Measurements from ENCODE around the gene ARMC5. TPM values are rescaled to one million over a fixed set of nuclear protein-coding genes. Genes with fewer than 3 reads are reported as not detected.
"Not testable (repeated sequence)": the region's sequence is repeated elsewhere in the genome, so short reads cannot be mapped to it uniquely, and the experiment has no call there.

The ARMC5 gene
- total RNA-seq, 6 experiments from 2014 or later: 7.6 to 11.8 (median 9.3) TPM

GRCh38 chr16:31483081-31483480, 23.8 kb downstream of the ARMC5 start, which contains the start of gene SLC5A2:
Gene SLC5A2 (plus strand): TSS chr16:31483123. CDS start chr16:31483137, 14 bp downstream.
- Mint-ChIP-seq H3K27me3 (ENCODE audit: insufficient read depth) (peaks cover 35% of the 10 kb centered on the region), H3K9me3 (no peaks in the 10 kb centered on the region), H3K27ac (no peak within 1 kb of the TSS), H3K36me3 (ENCODE audit: low read depth) (peaks cover 5% of the 10 kb centered on the region), H3K4me1 (ENCODE audit: low read depth) (no peaks in the 10 kb centered on the region; the same call in none of the 2 replicates), H3K4me3 (no peak within 1 kb of the TSS)
- DNase-seq: no peak
- no peak for TF ChIP-seq CTCF (IDR thresholded peaks at IDR 0.05)

DNA sequence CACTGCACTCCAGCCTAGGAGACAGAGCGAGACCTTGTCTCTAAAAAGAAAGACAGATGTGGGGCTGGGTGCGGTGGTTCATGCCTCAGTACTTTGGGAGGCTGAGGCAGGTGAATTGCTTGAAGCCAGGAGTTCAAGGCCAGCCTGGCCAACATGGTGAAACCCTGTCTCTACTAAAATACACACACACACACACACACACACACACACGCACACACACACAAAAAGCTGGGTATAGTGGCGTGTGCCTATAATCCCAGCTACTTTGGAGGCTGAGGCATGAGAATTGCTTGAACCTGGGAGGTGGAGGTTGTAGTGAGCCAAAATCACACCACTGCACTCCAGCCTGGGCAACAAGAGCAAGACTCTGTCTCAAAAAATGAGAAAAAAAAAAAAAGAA, 24.7 kb downstream of the ARMC5 start:
- H3K27me3 Mint-ChIP-seq (ENCODE audit: insufficient read depth): peaks cover 38% of the 10 kb centered on the region
- H3K4me1 Mint-ChIP-seq (ENCODE audit: low read depth); H3K9me3 Mint-ChIP-seq; H3K36me3 Mint-ChIP-seq (ENCODE audit: low read depth); DNase-seq; H3K4me3 Mint-ChIP-seq; H3K27ac Mint-ChIP-seq: not testable (repeated sequence)

GRCh38 chr16:31484491-31485171, 25.3 kb downstream of the ARMC5 start:
- Mint-ChIP-seq H3K4me1 (ENCODE audit: low read depth) (no peaks in the 10 kb centered on the region; the same call in none of the 2 replicates), H3K27me3 (ENCODE audit: insufficient read depth) (peaks cover 34% of the 10 kb centered on the region), H3K36me3 (ENCODE audit: low read depth) (peaks cover 2% of the 10 kb centered on the region), H3K27ac (no peak overlapping the region), H3K9me3 (no peaks in the 10 kb centered on the region), H3K4me3 (no peak overlapping the region)
- TF ChIP-seq CTCF (IDR thresholded peaks at IDR 0.05): no peak
- no peak for DNase-seq

GRCh38 chr16:31485571-31485970, 26.3 kb downstream of the ARMC5 start:
- Mint-ChIP-seq H3K27me3 (ENCODE audit: insufficient read depth) (peaks cover 34% of the 10 kb centered on the region), H3K4me3 (no peak overlapping the region), H3K36me3 (ENCODE audit: low read depth) (peaks cover 1% of the 10 kb centered on the region), H3K4me1 (ENCODE audit: low read depth) (no peaks in the 10 kb centered on the region; the same call in none of the 2 replicates), H3K27ac (no peak overlapping the region), H3K9me3 (no peaks in the 10 kb centered on the region)
- no peak for DNase-seq
- no peak for TF ChIP-seq CTCF (IDR thresholded peaks at IDR 0.05)

GRCh38 chr16:31486045-31486444, 26.7 kb downstream of the ARMC5 start:
- Mint-ChIP-seq H3K36me3 (ENCODE audit: low read depth) (peaks cover 5% of the 10 kb centered on the region), H3K27me3 (ENCODE audit: insufficient read depth) (peaks cover 34% of the 10 kb centered on the region), H3K4me3 (no peak overlapping the region), H3K9me3 (no peaks in the 10 kb centered on the region), H3K4me1 (ENCODE audit: low read depth) (no peaks in the 10 kb centered on the region; the same call in 1 of the 2 replicates), H3K27ac (no peak overlapping the region)
- no peak for DNase-seq
- TF ChIP-seq CTCF (IDR thresholded peaks at IDR 0.05): no peak

- Mint-ChIP-seq H3K9me3 (no peaks in the 10 kb centered on the region), H3K27ac (no peak overlapping the region), H3K27me3 (ENCODE audit: insufficient read depth) (peaks cover 34% of the 10 kb centered on the region), H3K36me3 (ENCODE audit: low read depth) (peaks cover 5% of the 10 kb centered on the region), H3K4me3 (peak overlapping the region; percentile 76), H3K4me1 (ENCODE audit: low read depth) (no peaks in the 10 kb centered on the region; the same call in 1 of the 2 replicates)
- no peak for TF ChIP-seq CTCF (IDR thresholded peaks at IDR 0.05)
- no peak for DNase-seq
Observed at GRCh38 chr16:31487071-31487719, 27.9 kb downstream of the ARMC5 start.
